ENCODE measurements around the gene CDT1.

Gene CDT1

DNA sequence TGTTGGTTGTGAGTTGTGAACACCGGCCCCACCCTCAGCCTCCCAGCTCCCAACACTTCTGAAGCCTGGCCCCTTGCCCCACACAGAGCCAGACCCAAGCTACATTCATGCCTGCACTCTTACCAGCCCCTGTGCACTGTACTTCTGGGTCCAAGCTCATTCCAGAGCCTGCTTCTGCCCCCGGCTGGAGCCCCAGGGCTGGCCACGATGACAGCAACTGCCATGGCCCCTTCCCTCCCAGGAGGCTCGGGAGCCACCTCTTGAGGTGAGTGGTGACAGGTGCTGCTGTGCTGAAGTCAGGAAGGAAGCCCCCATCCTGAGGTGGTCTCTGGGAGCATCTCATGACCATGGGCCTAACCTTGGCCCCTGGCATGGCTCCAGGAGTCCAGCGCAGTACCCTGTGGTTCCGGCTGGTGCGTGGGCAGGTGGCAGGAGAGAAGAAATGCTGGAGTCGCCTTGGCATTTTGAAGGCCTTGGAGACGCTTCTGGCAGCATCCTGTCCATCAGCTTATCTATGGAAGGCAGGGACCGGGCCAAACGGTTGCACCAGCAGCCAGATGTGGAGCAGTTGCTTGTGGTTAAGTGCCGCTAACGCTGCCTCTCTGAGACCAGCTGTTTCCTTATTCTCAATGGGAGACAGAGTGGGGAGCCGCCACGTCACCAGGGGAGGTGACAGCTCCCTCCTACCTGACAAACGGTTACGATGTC lies 3.9 kb upstream of the CDT1 start:
- H3K27me3 ChIP-seq (ENCODE audit: control insufficient read depth in 1 of 2, insufficient read depth in 2 of 2, low read length in 2 of 2): peaks cover 0 to 8% of the 10 kb centered on the region in 2 donors
- H3K36me3 ChIP-seq (ENCODE audit: insufficient read depth, low read length): no peaks in the 10 kb centered on the region
- no peak overlapping the region for H3K4me3 ChIP-seq (ENCODE audit: low read depth in 1 of 2, low read length in 2 of 2)
- H3K9ac ChIP-seq (ENCODE audit: low read length): no peak overlapping the region
- no peak overlapping the region for H3K27ac ChIP-seq (ENCODE audit: low read depth, low read length)
- H3K9me3 ChIP-seq (ENCODE audit: low read length): no peaks in the 10 kb centered on the region
- no peaks in the 10 kb centered on the region for H3K4me1 ChIP-seq (ENCODE audit: insufficient read depth, low read length)

DNA sequence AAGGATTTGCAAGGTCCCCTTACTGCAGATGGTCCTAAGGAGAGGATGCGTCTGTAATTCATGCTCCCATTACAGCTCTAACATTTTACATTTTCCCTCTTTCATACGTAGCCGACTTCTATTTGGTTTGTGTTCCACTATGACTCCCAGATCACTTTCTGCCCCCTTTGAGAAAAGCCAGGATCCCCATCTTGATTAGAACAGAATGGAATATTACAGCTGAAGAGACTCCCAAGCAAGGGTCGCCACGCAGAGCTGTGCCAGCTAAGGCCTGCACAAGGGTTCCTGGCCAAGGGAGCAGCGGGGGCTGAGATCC lies 3.4 kb upstream of the CDT1 start:
- no peaks in the 10 kb centered on the region for H3K4me1 ChIP-seq (ENCODE audit: insufficient read depth, low read length)
- H3K9ac ChIP-seq (ENCODE audit: low read length): no peak overlapping the region
- H3K27me3 ChIP-seq (ENCODE audit: control insufficient read depth in 1 of 2, insufficient read depth in 2 of 2, low read length in 2 of 2): peaks cover 0 to 10% of the 10 kb centered on the region in 2 donors
- H3K36me3 ChIP-seq (ENCODE audit: insufficient read depth, low read length): no peaks in the 10 kb centered on the region
- H3K4me3 ChIP-seq (ENCODE audit: low read depth in 1 of 2, low read length in 2 of 2): no peak overlapping the region
- no peaks in the 10 kb centered on the region for H3K9me3 ChIP-seq (ENCODE audit: low read length)
- no peak overlapping the region for H3K27ac ChIP-seq (ENCODE audit: low read depth, low read length)

DNA sequence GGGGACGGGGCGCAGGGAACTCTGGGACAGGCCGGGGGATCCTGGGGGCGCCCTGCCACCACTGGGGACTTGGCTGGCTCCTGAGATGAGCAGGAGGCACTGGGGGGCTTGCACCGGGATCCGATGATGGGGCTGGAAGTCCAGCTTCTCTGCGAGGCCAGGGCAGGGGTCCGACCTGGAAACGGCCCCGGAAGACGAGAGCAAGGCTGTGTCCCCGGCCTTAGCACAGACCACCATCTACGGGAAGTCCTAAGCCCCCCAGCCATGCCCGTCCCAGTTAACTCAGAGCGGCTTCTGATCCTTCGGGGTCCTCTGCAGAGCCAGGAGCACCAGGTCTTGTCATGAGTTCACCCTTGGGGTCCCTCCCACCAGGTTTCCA lies 573 bp downstream of the CDT1 start:
- Histone ChIP-seq H3K4me3 (ENCODE audit: low read depth in 1 of 2, low read length in 2 of 2) (no peak overlapping the region), H3K27ac (ENCODE audit: low read depth, low read length) (no peak overlapping the region), H3K27me3 (ENCODE audit: control insufficient read depth in 1 of 2, insufficient read depth in 2 of 2, low read length in 2 of 2) (peaks cover 0 to 10% of the 10 kb centered on the region in 2 donors), H3K36me3 (ENCODE audit: insufficient read depth, low read length) (no peaks in the 10 kb centered on the region), H3K9ac (ENCODE audit: low read length) (no peak overlapping the region), H3K4me1 (ENCODE audit: insufficient read depth, low read length) (no peaks in the 10 kb centered on the region), H3K9me3 (ENCODE audit: low read length) (no peaks in the 10 kb centered on the region)

DNA sequence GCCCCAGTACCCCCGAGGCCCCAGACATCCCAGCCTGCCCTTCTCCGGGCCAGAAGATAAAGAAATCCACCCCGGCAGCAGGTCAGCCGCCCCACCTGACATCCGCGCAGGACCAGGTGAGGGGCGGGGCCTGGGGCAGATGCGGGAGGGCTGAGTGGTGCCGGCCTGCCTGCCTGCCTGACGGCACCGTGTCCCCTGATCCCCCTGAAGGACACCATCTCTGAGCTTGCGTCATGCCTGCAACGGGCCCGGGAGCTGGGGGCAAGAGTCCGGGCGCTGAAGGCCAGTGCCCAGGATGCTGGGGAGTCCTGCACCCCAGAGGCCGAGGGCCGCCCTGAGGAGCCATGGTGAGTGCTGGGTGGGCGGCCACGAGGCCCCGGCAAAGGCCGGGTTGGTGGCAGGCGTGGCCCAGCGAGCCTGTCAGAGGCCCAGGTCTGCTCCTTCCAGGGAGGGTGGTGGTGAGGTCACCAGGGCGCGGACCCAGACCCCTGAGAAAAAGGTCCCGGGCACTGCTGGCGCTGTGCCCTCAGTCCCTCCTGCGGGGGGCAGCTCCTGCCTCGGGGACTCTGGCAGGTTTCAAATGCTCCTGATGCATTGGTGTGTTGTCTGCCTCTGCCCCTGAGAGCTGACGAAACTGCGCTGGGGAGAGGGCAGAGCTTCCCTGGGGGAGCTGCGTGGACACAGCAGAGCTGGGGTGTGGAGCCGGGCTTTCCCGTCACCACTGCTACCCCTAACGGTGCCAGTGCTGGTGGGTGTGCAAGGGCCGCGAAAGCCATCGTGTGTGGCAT lies 1.2 kb downstream of the CDT1 start:
- Histone ChIP-seq H3K9me3 (ENCODE audit: low read length) (no peaks in the 10 kb centered on the region), H3K4me1 (ENCODE audit: insufficient read depth, low read length) (no peaks in the 10 kb centered on the region), H3K9ac (ENCODE audit: low read length) (no peak overlapping the region), H3K27me3 (ENCODE audit: control insufficient read depth in 1 of 2, insufficient read depth in 2 of 2, low read length in 2 of 2) (peaks cover 0 to 10% of the 10 kb centered on the region in 2 donors), H3K27ac (ENCODE audit: low read depth, low read length) (no peak overlapping the region), H3K36me3 (ENCODE audit: insufficient read depth, low read length) (no peaks in the 10 kb centered on the region), H3K4me3 (ENCODE audit: low read depth in 1 of 2, low read length in 2 of 2) (no peak overlapping the region)

DNA sequence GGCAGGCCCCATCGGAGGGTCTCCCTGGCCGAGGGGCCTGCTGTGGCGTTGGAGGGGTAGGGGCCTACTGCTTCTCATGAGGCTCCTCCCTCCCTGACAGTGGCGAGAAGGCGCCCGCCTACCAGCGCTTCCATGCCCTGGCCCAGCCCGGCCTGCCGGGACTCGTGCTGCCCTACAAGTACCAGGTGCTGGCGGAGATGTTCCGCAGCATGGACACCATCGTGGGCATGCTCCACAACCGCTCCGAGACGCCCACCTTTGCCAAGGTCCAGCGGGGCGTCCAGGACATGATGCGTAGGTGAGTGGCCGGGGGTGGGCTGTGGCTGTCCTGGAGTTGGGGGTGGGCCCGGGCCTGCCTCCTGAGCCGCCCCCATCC lies 1.7 kb downstream of the CDT1 start:
- Histone ChIP-seq H3K4me3 (ENCODE audit: low read depth in 1 of 2, low read length in 2 of 2) (no peak overlapping the region), H3K4me1 (ENCODE audit: insufficient read depth, low read length) (peaks cover 6% of the 10 kb centered on the region), H3K9ac (ENCODE audit: low read length) (no peak overlapping the region), H3K36me3 (ENCODE audit: insufficient read depth, low read length) (no peaks in the 10 kb centered on the region), H3K27ac (ENCODE audit: low read depth, low read length) (no peak overlapping the region), H3K9me3 (ENCODE audit: low read length) (no peaks in the 10 kb centered on the region), H3K27me3 (ENCODE audit: control insufficient read depth in 1 of 2, insufficient read depth in 2 of 2, low read length in 2 of 2) (peaks cover 0 to 10% of the 10 kb centered on the region in 2 donors)

DNA sequence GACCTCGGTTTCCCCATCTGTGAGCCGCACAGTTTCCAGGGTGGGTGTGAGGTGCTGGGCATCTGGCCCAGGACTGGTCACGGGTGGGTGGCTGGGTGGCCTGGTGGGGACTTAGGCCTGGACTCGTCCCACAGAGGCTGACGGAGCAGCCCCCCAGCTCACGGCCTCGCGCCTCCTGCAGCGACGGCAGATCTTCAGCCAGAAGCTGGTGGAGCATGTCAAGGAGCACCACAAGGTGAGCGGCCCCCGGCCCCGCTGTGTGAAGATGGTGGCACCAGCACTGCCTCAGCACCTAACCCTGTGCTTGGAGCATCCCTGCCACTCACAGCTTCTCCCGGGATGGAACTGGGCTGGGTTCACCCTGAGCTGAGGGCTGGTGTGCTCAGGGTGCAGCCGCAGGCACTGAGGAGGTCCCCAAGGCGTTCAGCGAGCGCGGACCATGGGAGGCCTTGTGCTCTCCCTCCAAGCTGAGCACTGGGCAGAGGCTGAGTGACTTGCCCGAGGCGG lies 2.4 kb downstream of the CDT1 start:
- Histone ChIP-seq H3K27me3 (ENCODE audit: control insufficient read depth in 1 of 2, insufficient read depth in 2 of 2, low read length in 2 of 2) (peaks cover 0 to 10% of the 10 kb centered on the region in 2 donors), H3K27ac (ENCODE audit: low read depth, low read length) (no peak overlapping the region), H3K9ac (ENCODE audit: low read length) (no peak overlapping the region), H3K36me3 (ENCODE audit: insufficient read depth, low read length) (no peaks in the 10 kb centered on the region), H3K4me1 (ENCODE audit: insufficient read depth, low read length) (peaks cover 12% of the 10 kb centered on the region), H3K4me3 (ENCODE audit: low read depth in 1 of 2, low read length in 2 of 2) (no peak overlapping the region), H3K9me3 (ENCODE audit: low read length) (no peaks in the 10 kb centered on the region)

DNA sequence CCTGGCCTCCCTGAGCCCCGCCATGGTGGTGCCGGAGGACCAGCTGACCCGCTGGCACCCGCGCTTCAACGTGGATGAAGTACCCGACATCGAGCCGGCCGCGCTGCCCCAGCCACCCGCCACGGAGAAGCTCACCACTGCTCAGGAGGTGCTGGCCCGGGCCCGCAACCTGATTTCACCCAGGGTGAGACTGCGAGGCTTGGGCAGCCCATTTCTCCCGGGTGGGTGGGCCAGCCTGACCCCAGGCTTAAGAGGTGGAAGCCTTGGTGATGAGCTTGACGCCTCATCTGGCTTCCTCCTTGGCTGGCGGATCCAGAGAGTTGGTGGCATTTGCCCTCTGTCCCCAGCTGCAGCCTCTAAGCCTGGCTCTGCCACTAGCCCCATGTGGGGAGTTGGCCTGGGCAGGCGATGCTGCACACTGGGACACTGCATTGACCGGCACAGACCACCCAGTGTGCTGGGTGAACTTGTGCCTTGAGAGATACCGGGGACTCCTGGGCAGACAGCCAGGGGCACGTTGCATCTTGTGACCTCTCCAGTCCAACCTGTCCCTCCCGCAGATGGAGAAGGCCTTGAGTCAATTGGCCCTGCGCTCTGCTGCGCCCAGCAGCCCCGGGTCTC lies 3.0 kb downstream of the CDT1 start:
- Histone ChIP-seq H3K36me3 (ENCODE audit: insufficient read depth, low read length) (no peaks in the 10 kb centered on the region), H3K9me3 (ENCODE audit: low read length) (no peaks in the 10 kb centered on the region), H3K9ac (ENCODE audit: low read length) (no peak overlapping the region), H3K27me3 (ENCODE audit: control insufficient read depth in 1 of 2, insufficient read depth in 2 of 2, low read length in 2 of 2) (peaks cover 0 to 10% of the 10 kb centered on the region in 2 donors), H3K27ac (ENCODE audit: low read depth, low read length) (no peak overlapping the region), H3K4me3 (ENCODE audit: low read depth in 1 of 2, low read length in 2 of 2) (no peak overlapping the region), H3K4me1 (ENCODE audit: insufficient read depth, low read length) (peaks cover 13% of the 10 kb centered on the region)

DNA sequence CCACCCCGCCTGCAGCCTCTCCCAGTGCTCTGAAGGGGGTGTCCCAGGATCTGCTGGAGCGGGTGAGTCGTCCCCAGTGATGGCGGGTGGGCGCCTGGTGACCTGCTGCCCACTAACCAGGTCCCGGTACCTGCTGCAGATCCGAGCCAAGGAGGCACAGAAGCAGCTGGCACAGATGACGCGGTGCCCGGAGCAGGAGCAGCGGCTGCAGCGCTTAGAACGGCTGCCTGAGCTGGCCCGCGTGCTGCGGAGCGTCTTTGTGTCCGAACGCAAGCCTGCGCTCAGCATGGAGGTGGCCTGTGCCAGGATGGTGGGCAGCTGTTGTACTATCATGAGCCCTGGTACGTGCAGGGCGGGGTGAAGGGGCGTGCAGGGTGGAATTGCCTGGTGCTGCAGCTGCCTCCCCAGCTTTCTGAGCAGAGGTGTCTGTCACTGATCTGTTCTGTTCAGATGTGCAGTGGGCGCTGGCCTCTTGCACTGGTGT lies 3.6 kb downstream of the CDT1 start:
- Histone ChIP-seq H3K27me3 (ENCODE audit: control insufficient read depth in 1 of 2, insufficient read depth in 2 of 2, low read length in 2 of 2) (peaks cover 0 to 10% of the 10 kb centered on the region in 2 donors), H3K27ac (ENCODE audit: low read depth, low read length) (no peak overlapping the region), H3K36me3 (ENCODE audit: insufficient read depth, low read length) (no peaks in the 10 kb centered on the region), H3K9me3 (ENCODE audit: low read length) (no peaks in the 10 kb centered on the region), H3K4me1 (ENCODE audit: insufficient read depth, low read length) (peaks cover 13% of the 10 kb centered on the region), H3K4me3 (ENCODE audit: low read depth in 1 of 2, low read length in 2 of 2) (no peak overlapping the region), H3K9ac (ENCODE audit: low read length) (no peak overlapping the region)

DNA sequence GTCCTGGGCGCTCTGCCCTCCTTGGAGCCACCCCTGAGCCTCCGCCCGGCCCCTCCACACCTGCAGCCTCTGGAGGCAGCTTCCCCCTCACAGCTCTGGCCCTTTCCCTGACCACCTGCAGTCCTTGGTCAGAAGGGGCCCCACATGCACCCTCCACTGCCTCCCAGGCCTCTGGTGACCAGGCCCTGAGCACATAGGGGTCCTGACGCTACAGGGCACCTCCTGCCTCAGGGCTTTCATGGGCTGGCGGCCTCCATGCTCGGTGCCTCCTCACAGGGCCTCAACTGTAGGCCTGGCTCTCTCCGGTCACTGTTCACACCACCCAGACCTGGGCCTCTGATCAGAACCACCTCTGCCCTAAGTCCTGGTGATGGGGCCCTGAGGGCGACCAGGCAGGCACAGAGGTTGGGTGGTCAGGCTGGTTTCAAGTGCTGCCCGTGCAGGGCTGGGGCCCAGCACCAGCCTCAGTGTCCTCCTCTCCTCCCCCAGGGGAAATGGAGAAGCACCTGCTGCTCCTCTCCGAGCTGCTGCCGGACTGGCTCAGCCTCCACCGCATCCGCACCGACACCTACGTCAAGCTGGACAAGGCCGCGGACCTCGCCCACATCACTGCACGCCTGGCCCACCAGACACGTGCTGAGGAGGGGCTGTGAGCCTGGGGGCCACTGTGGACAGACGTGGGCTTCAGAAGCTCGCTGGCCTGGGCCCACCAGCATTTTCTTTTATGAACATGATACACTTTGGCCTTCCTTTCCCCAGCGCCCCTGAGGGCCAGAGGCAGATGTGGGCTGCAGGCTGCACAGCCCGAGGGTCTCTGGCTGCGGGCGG lies 4.3 kb downstream of the CDT1 start:
- Histone ChIP-seq H3K4me3 (ENCODE audit: low read depth in 1 of 2, low read length in 2 of 2) (no peak overlapping the region), H3K9me3 (ENCODE audit: low read length) (no peaks in the 10 kb centered on the region), H3K27ac (ENCODE audit: low read depth, low read length) (no peak overlapping the region), H3K4me1 (ENCODE audit: insufficient read depth, low read length) (peaks cover 13% of the 10 kb centered on the region), H3K9ac (ENCODE audit: low read length) (no peak overlapping the region), H3K27me3 (ENCODE audit: control insufficient read depth in 1 of 2, insufficient read depth in 2 of 2, low read length in 2 of 2) (peaks cover 0 to 10% of the 10 kb centered on the region in 2 donors), H3K36me3 (ENCODE audit: insufficient read depth, low read length) (no peaks in the 10 kb centered on the region)

DNA sequence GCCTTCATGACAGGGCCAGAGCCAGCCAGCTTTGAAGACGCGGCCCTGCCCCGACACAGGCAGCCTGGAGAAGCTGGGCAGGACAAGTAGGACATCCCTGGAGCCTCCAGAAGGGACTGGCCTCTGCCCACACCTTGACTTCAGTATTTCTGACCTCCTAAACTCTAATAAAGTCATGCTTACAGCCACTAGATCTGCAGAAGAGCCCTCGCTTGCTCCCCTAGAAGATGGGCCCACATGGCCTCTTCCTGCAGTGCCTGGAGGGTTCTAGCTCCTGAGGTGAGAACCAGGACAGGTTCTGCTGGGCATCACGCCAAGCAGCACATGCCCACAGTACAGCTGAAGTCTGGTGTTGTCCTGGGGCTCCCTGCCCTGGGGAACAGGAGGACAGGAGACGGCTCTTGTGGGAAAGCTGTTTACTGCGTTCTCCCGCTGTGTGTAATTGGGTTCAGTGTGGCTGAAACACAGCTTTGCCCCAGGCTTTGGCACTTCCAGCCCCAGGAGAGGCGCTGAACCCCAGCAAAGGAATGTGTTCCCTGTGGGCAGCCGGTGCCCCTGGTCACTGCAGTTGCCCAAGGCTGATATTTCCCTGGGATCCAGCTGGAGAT lies 5.6 kb downstream of the CDT1 start:
- Histone ChIP-seq H3K36me3 (ENCODE audit: insufficient read depth, low read length) (no peaks in the 10 kb centered on the region), H3K9me3 (ENCODE audit: low read length) (no peaks in the 10 kb centered on the region), H3K27ac (ENCODE audit: low read depth, low read length) (no peak overlapping the region), H3K4me3 (ENCODE audit: low read depth in 1 of 2, low read length in 2 of 2) (no peak overlapping the region), H3K4me1 (ENCODE audit: insufficient read depth, low read length) (peaks cover 13% of the 10 kb centered on the region), H3K9ac (ENCODE audit: low read length) (no peak overlapping the region), H3K27me3 (ENCODE audit: control insufficient read depth in 1 of 2, insufficient read depth in 2 of 2, low read length in 2 of 2) (peaks cover 0 to 7% of the 10 kb centered on the region in 2 donors)
